NOMO-1 (cell line): ENCODE results near the gene BPI.
"Not testable (repeated sequence)": the region's sequence is repeated elsewhere in the genome, so short reads cannot be mapped to it uniquely, and the experiment has no call there.

Source experiments
- DNase-seq, 2 experiments: peaks; one replicate each; lab custom pipeline; 2025; ENCODE audit not compliant: unreplicated experiment in 2 of 2; lab: John Stamatoyannopoulos, UW

Gene BPI

GRCh38 chr20:38277691-38278090 is 26.3 kb upstream of the BPI start:
- DNase-seq = no peak

- no peak for DNase-seq
Observed at GRCh38 chr20:38278131-38278530, 25.8 kb upstream of the BPI start.

DNA sequence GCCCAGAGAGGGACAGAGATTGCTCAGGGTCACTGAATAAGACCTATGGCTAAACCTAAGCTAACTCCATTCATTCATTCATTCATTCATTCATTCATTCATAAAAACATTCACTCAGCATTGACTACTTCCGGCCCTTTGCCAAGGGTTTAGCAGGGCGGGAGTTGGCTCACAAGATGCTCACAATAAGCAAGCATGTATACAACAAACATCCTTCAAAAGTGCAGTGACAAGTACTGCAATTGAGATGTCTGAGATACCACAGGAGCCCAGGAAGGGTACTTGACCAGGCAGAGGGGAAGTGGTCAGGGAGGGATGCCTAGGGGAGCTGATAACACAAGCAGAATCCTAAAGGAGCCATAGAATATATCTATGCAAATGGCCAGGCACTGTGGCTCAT is 25.2 kb upstream of the BPI start:
- DNase-seq = no peak

- not testable (repeated sequence) for DNase-seq
Observed at GRCh38 chr20:38281176-38281915, 22.6 kb upstream of the BPI start.

DNA sequence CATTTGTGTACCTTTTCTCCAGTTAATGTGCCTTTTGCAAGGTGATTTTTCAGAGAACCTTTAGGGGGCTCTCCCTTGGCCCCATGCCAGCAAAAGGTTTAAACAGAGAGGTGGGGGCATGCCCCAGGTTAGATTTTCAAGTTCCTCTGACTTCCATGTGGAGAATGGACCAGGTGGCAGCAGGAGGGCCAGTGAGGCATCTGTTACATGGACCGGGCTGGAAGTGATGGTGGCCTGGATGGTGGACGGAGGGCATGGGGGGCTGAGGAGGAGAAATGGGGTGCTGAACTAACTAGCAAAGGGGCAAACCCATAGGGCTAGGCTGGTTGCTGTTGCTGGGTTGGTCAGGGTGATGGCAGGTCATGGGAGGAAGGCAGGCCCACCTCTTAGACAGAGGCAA is 20.7 kb upstream of the BPI start:
- DNase-seq = no peak

GRCh38 chr20:38284066-38284650 is 19.8 kb upstream of the BPI start:
- not testable (repeated sequence) for DNase-seq

GRCh38 chr20:38284893-38285444 is 19.0 kb upstream of the BPI start:
- DNase-seq = no peak

DNA sequence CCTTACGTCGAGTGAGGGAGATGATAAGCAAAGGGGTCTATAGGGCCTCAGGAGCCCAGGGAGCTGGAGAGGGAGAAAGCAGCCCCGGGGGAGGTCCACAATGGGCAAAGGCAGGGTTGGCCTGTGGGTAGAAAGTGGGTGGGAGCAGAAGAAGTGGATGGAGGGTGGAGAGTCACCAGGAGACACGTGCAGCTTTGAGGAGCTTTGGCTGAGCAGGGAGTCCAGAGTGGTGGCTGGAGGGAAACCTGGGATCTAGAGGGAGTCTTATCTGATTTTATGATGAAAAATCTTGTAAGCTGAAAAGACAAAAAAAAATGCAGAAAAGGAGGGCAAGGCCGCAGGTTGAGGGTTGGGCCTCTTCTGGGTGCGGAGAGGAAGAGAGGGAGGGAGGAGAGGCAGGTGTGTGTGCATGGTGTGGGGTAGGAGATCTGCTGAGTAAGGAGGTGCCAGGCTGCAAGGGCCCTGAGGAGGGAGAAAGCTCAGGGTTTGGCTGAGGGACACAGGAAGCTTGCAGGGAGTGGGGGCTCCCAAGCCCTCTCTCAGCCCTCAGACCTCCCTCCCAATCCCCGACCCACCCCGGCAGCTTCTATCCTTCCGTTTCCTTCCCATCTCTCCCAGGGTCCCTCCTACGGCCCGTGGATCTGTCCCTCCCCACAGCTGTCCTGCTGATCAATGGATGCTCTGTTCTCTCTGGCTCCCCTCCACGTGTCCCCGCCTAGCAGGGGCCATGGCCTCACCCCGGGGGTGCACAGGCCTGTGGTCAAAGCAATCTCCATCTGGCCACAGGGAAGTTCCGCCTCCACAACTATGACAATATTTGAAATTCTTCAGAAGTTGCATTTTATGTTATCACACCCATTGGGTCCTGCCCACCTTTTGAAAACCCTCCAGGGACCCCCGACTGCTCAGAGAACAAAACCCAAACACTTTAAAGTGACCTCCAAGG is 17.1 kb upstream of the BPI start:
- DNase-seq = peak in 1 of 2 experiments; percentile 11

- no peak for DNase-seq
Observed at GRCh38 chr20:38290829-38291814, 12.8 kb upstream of the BPI start.

GRCh38 chr20:38291966-38292365 is 12.0 kb upstream of the BPI start:
- peak in 1 of 2 experiments; percentile 30 for DNase-seq

DNA sequence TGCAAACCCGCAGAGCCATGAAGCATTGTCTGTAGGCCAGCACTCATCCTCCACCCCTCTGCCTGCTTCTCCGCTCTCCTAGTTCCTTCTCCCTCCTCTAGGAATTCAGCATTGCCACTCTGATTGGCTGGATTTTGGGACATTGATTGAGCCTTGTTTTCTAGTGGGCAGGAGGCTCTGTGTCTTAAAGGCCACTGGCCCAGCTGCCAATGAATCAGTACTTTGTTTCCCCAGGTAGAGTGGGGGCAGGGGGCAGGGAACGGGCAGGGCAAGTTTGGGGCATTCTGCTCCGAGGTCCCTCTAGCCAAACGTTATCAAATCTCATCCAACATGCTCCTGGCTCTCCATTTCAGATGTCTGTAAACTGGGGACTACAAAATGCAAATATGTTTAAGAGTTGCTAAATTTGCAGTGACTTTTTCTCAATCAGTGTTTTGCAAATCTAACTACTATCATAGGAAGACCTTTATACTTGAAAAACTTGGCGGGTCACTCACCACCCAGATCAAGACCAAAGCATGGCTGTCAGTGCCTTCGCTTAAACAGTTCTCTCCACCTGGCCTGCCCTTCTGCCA is 10.4 kb upstream of the BPI start:
- peak in 1 of 2 experiments; percentile 34 for DNase-seq

DNA sequence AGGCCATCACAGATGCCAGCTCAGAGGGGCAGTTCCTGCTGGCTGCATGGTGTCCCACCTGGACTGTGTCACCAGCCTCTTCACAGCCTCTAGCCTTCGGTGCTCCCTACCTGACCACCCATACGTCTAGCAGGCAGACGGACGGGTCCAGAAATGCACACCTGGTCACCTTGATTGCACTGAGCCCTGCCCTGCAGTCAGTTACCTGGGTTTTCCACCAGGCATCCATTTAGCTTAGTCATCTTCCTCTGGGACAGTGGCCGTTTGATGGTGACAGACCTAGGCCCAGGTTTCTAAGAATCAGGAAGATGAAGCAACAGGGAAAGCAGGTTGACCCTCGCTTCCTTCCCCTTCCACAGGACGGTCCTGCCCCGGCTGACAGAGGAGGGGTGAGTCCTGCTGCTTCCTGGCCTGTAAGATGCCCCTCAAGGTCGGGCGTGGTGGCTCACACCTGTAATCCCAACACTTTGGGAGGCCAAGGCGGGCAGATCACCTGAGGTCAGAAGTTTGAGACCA is 9.8 kb upstream of the BPI start:
- peak; percentile 29 to 45 for DNase-seq

DNA sequence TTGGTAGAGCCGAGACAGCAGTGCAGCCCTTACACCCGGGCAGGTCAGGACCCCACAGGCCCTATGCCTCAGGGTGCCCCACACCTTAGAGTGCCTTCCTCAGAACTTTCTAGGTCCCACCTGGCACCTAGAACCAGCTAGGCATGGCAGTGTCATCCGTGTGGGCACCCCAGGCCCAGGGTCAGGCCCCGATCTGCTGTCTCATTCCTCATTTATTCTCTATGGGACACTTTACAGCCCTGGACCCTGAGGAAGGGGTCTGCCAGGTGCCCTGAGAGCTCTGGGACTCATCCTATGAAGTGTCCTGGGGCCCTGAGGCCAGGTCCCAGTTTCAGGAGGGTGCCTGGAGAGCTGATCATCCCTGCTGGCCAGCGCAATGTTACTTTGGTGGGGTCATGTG is 8.1 kb upstream of the BPI start:
- DNase-seq = no peak

DNA sequence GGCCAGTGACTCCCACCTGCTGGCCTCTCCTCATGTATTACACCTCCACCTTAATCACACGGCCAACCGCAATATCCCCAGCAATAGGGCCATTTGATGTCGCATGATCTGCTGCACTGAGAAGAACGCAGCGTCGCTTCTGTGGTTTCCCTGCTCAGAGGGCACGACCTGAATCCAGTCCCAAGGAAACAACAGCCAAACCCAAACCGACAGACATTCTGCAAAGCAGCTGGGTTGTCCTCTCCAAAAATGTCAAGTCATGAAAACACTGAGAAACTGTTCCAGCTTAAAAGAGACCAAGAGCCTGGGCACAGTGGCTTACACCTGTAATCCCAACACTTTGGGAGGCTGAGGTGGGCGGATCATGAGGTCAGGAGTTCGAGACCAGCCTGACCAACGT is 7.5 kb upstream of the BPI start:
- no peak for DNase-seq

GRCh38 chr20:38297916-38298674 is 5.9 kb upstream of the BPI start:
- no peak for DNase-seq

DNA sequence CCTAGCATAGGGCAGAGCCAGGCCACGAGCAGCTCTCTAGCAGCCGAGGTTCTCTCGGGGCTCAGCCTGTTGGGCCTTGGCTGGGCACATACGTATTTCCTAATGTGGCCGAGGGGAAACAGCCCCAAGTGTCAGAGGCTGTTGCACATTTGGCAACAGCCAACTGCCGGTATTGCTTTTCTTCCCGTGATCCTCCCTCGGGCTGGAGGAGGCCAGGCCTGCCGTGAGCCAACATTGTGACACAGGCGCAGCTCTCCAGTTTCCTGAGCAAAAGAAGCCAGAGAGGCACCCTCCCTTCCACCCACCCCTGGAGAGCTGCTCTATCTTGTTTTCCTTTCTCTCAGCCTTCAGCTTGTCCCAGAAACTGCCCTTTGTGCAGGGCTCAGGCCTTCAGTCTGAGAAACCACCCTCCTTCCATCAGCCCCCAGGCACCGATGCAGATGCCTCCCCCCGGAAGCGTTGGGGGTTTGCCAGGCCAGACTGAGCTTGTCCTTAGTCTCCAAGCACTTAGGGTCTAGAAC is 5.1 kb upstream of the BPI start:
- DNase-seq = peak; percentile 97

DNA sequence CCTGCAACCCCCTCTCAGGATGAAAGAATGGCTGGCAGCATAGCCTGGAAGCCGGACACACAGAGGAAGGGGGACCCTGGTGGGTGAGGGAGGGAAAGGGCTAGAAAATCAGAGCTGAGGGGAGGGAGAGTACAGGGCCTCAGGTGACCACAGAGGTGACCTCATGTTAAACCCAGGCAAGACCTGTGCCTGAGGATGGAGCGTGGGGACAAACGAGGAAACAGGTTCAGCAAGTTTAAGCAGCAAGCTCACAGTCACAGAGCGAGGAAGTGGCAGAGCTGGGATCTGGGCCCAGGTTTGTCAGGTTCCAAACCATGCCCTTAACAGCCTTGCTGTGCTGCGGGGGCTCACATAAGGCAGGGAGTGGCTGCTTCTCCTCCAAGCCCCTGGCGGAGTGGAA is 4.0 kb upstream of the BPI start:
- DNase-seq = no peak

GRCh38 chr20:38300438-38300837 is 3.5 kb upstream of the BPI start:
- DNase-seq = peak; percentile 12 to 24
